Subcutaneous abdominal adipose tissue (tissue), 5 donors: ENCODE results near the gene MGMT.

ENCODE experiments used
- H3K27ac ChIP-seq: one replicate; pipeline ENCODE4 v1.7.0; 2013; ENCODE audit warnings: low read depth, mild to moderate bottlenecking, inconsistent platforms, low read length, moderate library complexity
- H3K27me3 ChIP-seq, 5 donors: one replicate each; pipeline ENCODE4 v1.7.0; 2013; ENCODE audit warnings: low read length in 5 of 5, inconsistent platforms in 1 of 5; ENCODE audit not compliant: control insufficient read depth in 5 of 5, insufficient read depth in 4 of 5
- H3K36me3 ChIP-seq, 5 donors: one replicate each; pipeline ENCODE4 v1.7.0; 2013; ENCODE audit warnings: low read length in 5 of 5; ENCODE audit not compliant: control insufficient read depth in 5 of 5, insufficient read depth in 5 of 5
- H3K4me1 ChIP-seq, 5 donors: one replicate each; pipeline ENCODE4 v1.7.0; 2013; ENCODE audit warnings: low read length in 5 of 5, mild to moderate bottlenecking in 3 of 5, moderate library complexity in 1 of 5; ENCODE audit not compliant: control insufficient read depth in 5 of 5, insufficient read depth in 5 of 5
- H3K4me3 ChIP-seq, 5 donors: one replicate each; pipeline ENCODE4 v1.7.0; 2013; ENCODE audit warnings: low read length in 5 of 5, low read depth in 1 of 5
- H3K9ac ChIP-seq, 5 donors: one replicate each; pipeline ENCODE4 v1.7.0; 2013; ENCODE audit warnings: low read length in 5 of 5, mild to moderate bottlenecking in 4 of 5, moderate library complexity in 3 of 5
- H3K9me3 ChIP-seq, 5 donors: one replicate each; pipeline ENCODE4 v1.7.0; 2013; ENCODE audit warnings: low read length in 5 of 5; ENCODE audit not compliant: control insufficient read depth in 5 of 5
- donor health status: healthy.
- donor health status: healthy.
- donor health status: healthy.
- donor health status: healthy.
- donor health status: healthy.

The MGMT gene

GRCh38 chr10:129704225-129704624 lies 237.2 kb downstream of the MGMT start:
- H3K27ac ChIP-seq: no peak overlapping the region
- no peak overlapping the region for H3K9ac ChIP-seq
- peaks cover 0 to 13% (median 10%) of the 10 kb centered on the region in 5 donors for H3K36me3 ChIP-seq
- no peaks in the 10 kb centered on the region for H3K27me3 ChIP-seq
- H3K4me3 ChIP-seq: no peak overlapping the region
- no peaks in the 10 kb centered on the region for H3K9me3 ChIP-seq
- H3K4me1 ChIP-seq: peaks cover 2 to 18% (median 16%) of the 10 kb centered on the region in 5 donors

DNA sequence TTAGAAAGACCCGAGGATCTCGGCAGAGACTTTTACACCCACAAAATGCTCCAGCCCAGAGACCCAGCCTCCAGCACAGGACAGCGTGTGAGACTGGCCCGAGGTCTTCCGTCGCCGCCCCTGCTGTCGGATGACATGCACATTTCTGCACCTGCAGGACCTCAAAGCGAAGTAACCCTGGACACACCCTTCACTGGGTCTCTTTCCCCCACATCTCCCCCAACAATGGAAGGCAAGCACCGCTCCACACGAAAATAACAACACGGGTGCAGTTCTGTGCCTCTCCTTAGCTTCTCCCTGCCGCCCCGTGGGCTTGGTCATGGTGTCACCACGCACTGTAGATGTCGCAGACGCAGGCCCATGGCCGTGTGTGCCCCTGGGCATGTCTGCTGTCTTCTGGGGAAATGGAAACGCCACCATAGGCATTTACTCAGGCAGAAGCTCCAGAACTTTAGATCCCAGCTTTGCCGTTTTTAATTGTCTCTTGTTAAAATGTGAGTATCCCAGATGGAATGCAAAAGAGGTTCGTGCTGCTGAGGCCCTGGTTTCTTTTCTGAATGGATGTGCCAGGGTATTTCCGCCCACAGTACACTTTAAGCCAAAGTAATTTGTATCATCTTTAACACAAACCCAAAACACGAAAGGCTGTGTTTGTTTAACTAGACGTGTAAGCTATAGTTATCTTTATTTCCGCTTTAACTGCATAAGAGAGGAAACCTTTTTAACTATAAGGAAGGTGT lies 237.9 kb downstream of the MGMT start:
- Histone ChIP-seq H3K36me3 (peaks cover 0 to 16% (median 13%) of the 10 kb centered on the region in 5 donors), H3K4me3 (no peak overlapping the region), H3K9me3 (no peaks in the 10 kb centered on the region), H3K9ac (no peak overlapping the region), H3K27ac (no peak overlapping the region), H3K27me3 (no peaks in the 10 kb centered on the region), H3K4me1 (peaks cover 2 to 18% (median 16%) of the 10 kb centered on the region in 5 donors)

- Histone ChIP-seq H3K4me1 (peaks cover 2 to 18% (median 16%) of the 10 kb centered on the region in 5 donors), H3K27me3 (no peaks in the 10 kb centered on the region), H3K4me3 (no peak overlapping the region), H3K9me3 (no peaks in the 10 kb centered on the region), H3K27ac (no peak overlapping the region), H3K9ac (no peak overlapping the region), H3K36me3 (peaks cover 0 to 17% (median 13%) of the 10 kb centered on the region in 5 donors)
These were observed 238.6 kb downstream of the MGMT start for GRCh38 chr10:129705676-129706075.

DNA sequence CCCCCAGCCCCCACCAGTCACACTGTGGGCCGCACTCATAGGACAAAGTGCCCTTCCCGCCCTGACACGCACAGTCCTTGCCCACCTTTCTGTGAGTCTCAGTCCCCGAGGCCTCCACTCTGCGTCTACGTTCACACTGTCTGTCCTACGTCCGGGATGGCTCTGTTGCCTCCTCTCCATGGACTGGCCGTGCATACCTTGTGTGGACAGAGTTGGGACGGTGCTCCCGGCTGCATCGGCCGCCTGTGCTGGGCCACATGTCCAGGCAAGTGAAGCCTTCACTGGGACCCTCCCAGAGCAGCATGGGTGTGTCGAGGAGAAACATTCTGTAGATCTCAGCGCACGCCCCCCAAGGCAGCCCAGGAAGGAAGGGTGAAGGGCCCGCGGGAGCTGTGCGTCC lies 239.0 kb downstream of the MGMT start:
- Histone ChIP-seq H3K4me1 (peaks cover 2 to 20% (median 14%) of the 10 kb centered on the region in 5 donors), H3K27ac (no peak overlapping the region), H3K4me3 (no peak overlapping the region), H3K9ac (no peak overlapping the region), H3K27me3 (no peaks in the 10 kb centered on the region), H3K36me3 (peaks cover 0 to 17% (median 13%) of the 10 kb centered on the region in 5 donors), H3K9me3 (no peaks in the 10 kb centered on the region)

DNA sequence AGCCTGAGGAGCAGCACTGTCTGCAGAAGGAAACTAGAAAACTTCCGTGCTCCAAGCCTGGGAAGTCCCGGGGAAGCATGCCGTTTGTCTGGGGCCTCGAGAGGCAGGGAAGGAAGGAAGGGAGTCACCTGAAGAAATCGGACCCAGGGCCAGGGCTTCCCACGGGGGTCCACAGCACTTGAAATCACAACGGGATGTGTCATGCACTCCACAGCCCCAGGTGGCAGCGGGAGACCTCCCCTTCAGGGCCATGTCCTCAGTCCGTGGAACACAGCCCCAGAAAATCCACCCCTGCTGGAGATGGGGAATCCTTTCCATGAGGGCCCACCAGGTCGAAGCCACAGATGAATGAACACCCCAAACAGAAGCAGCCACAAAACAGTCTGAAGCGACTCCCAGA lies 239.5 kb downstream of the MGMT start:
- no peak overlapping the region for H3K27ac ChIP-seq
- H3K9ac ChIP-seq: no peak overlapping the region
- H3K4me3 ChIP-seq: no peak overlapping the region
- H3K27me3 ChIP-seq: no peaks in the 10 kb centered on the region
- peaks cover 2 to 19% (median 10%) of the 10 kb centered on the region in 5 donors for H3K4me1 ChIP-seq
- peaks cover 0 to 17% (median 13%) of the 10 kb centered on the region in 5 donors for H3K36me3 ChIP-seq
- no peaks in the 10 kb centered on the region for H3K9me3 ChIP-seq

DNA sequence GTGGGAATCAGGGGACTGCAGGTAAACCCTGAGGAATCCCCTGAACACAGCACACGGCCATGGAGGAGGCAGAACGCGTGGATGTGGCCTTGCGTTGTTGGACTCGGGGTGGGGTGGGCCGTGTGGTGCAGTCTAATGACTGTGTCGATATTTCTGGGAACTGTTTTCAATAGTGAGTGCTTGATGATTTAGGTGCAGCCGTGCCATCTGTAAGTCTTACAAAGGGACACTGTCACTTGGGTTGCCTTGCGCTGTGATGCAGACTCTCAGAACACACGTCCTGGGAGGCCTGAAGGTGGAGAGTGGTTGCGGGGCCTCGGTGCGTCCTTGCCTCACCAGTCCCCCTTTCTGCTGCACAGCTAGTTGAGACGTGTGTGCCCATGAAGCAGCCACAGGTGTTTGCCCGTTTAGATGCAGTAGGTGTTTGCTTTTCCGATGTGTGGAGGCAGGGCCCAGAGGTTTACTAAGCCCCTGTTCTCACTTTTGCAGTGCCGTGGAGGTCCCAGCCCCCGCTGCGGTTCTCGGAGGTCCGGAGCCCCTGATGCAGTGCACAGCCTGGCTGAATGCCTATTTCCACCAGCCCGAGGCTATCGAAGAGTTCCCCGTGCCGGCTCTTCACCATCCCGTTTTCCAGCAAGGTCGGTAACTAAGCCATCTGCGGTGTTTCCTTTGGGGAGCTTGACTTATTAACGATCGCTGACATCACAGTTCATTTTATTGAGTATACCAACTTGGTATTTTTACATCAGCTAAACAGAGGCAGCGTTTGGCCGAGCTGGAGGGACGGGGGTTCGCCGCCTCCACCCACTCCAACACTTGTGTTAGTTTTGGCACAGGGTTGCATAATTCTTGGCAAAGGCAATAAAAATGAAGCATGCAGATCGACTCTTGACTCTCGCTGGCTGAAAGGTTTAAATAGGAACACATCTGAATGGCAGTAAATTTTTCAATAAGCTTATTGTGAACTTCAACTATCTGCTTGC lies 240.7 kb downstream of the MGMT start:
- Histone ChIP-seq H3K27ac (no peak overlapping the region), H3K9me3 (no peaks in the 10 kb centered on the region), H3K4me3 (peak overlapping the region in 4 of 5 donors; percentile 8 to 21 (median 19)), H3K27me3 (no peaks in the 10 kb centered on the region), H3K36me3 (peaks cover 0 to 17% (median 13%) of the 10 kb centered on the region in 5 donors), H3K9ac (no peak overlapping the region), H3K4me1 (peaks cover 2 to 17% (median 9%) of the 10 kb centered on the region in 5 donors)

GRCh38 chr10:129709101-129709500 lies 242.1 kb downstream of the MGMT start:
- Histone ChIP-seq H3K9me3 (no peaks in the 10 kb centered on the region), H3K4me1 (peaks cover 4 to 17% (median 9%) of the 10 kb centered on the region in 5 donors), H3K4me3 (no peak overlapping the region), H3K36me3 (peaks cover 0 to 17% (median 13%) of the 10 kb centered on the region in 5 donors), H3K9ac (no peak overlapping the region), H3K27ac (no peak overlapping the region), H3K27me3 (no peaks in the 10 kb centered on the region)

DNA sequence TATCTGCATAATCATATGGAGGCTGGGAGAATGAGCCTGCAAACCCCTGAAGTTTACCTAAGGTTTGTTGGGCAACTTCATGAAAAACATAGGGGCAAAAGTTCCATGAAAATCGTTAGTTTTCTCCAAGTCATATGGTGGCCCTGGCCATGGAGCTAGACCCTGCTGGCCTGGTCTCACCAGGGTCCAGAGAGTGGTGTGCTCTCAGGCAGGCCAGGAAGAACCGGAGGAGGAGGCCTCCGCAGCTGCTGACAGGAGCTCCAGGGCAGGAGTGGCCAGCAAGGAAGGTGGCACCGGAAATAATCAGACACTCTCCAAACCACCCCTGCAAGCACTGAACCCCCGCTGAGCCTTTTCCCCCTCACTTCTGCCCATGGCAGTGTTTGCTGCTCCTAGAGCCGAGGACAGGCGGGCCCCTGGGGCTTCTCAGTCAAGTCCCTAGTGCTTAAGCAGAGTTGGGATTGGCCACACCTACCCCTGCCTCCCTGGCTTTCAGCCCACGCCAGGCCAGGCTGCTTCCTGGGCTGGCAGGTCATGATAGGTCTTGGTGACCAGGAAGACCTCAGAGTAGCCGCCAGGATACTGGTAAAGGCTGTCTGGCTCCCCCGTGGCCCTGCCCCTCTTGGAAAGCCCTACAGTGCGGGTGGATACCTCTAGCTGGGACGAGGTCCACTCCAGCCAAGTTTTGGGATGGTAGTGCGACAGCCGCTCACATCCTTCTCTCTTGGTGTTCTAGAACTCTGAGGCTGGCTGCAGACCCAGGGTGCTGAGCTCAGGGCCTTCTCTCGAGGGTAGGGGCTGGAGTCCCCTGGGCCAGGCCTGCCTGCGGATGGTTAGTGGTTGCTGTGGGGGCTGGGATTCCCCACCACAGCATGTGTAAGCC lies 242.8 kb downstream of the MGMT start:
- no peaks in the 10 kb centered on the region for H3K27me3 ChIP-seq
- no peak overlapping the region for H3K9ac ChIP-seq
- peaks cover 4 to 17% (median 9%) of the 10 kb centered on the region in 5 donors for H3K4me1 ChIP-seq
- H3K27ac ChIP-seq: no peak overlapping the region
- H3K9me3 ChIP-seq: no peaks in the 10 kb centered on the region
- peaks cover 0 to 13% (median 13%) of the 10 kb centered on the region in 5 donors for H3K36me3 ChIP-seq
- H3K4me3 ChIP-seq: no peak overlapping the region

GRCh38 chr10:129710510-129710847 lies 243.4 kb downstream of the MGMT start:
- Histone ChIP-seq H3K36me3 (peaks cover 0 to 13% (median 11%) of the 10 kb centered on the region in 5 donors), H3K9me3 (no peaks in the 10 kb centered on the region), H3K27ac (no peak overlapping the region), H3K27me3 (no peaks in the 10 kb centered on the region), H3K4me3 (no peak overlapping the region), H3K9ac (no peak overlapping the region), H3K4me1 (peaks cover 4 to 17% (median 9%) of the 10 kb centered on the region in 5 donors)
